Psoas muscle (tissue), 8 donors: ENCODE data around the gene COL8A1. TPM values are rescaled to one million over a fixed set of nuclear protein-coding genes. Genes with fewer than 3 reads are reported as not detected.

Experiments
- ATAC-seq, 4 donors: fragments of 200-7000 bp; cut with Tn5 transposase; one replicate each; pipeline ENCODE4 v1.9.1; 2020; ENCODE audit warnings: moderate library complexity in 3 of 4, mild to moderate bottlenecking in 2 of 4
- DNase-seq, 2 donors: peaks; one replicate each; pipeline ENCODE4 v3.0.0-alpha.2; 2020
- H3K27ac ChIP-seq: fragments of 200-600 bp; one replicate; pipeline ENCODE4 v1.8.0; 2022
- H3K27me3 ChIP-seq, 3 donors: fragments of 200-600 bp in 1 of 3; one replicate each; pipeline versions ENCODE4 v1.6.1 to v1.8.0; 2013 to 2022; ENCODE audit warnings: low read length in 2 of 3, mild to moderate bottlenecking in 2 of 3, moderate library complexity in 1 of 3; ENCODE audit not compliant: insufficient read depth in 3 of 3
- H3K36me3 ChIP-seq, 2 donors: fragments of 200-600 bp in 1 of 2; one replicate each; pipeline versions ENCODE4 v1.6.1 to v1.8.0; 2013 to 2022; ENCODE audit warnings: low read depth in 1 of 2, mild to moderate bottlenecking in 1 of 2, moderate library complexity in 1 of 2; ENCODE audit not compliant: insufficient read depth in 1 of 2
- H3K4me1 ChIP-seq: fragments of 200-600 bp; one replicate; pipeline ENCODE4 v1.8.0; 2022
- H3K4me3 ChIP-seq: fragments of 200-600 bp; one replicate; pipeline ENCODE4 v1.8.0; 2022; ENCODE audit warnings: mild to moderate bottlenecking
- H3K9me3 ChIP-seq: fragments of 200-600 bp; one replicate; pipeline ENCODE4 v1.8.0; 2022
- CTCF ChIP-seq: fragments of 200-600 bp; IDR thresholded peaks from one replicate; pipeline ENCODE4 v1.8.0; 2022; ENCODE audit warnings: antibody characterized with exemption
- WGBS, 3 donors: extraction: QIAGEN DNeasy Blood & Tissue Kit; methylation state at CpG; one replicate each; pipeline versions ENCODE4 v1.1.6 to v1.1.7; 2013; 5-methylcytosine and 5-hydroxymethylcytosine counted together
- intact Hi-C, 2 donors: fragments of 100-400 bp; cut with DNase I; formaldehyde crosslinking; loops; one replicate each; pipeline versions ENCODE4 v1.11.0 to v1.14.2; 2022
- polyA plus RNA-seq, 3 donors: library from polyadenylated mRNA; stranded (reverse); fragments of 200-250 nt; gene quantifications; one replicate each; pipeline ENCODE4 v1.2.3, GENCODE V29; 2013
- total RNA-seq, 4 donors: library from RNA; stranded (reverse); fragmentation: NEBNext Ultra II Directional in 2 of 4; extraction: Animal tissue kit (Norgen Biotek cat#: 25700) in 2 of 4; gene quantifications; one replicate each; pipeline versions ENCODE4 v1.2.1 to v1.2.4, GENCODE V29; 2021 to 2023
- donor health status: healthy with polysubstance abuse.
- donor health status: DM: no; HTN: no; CAD: no; lungs with moderate emphysema.
- donor health status: Bipolar disorder and iron deficiency.
- donor health status: healthy.
- donor health status: DM: yes; HTN: yes; CAD: no.
- donor health status: DM: no; HTN: no; CAD: no.
- donor health status: DM: no; HTN: no; CAD: no.
- donor health status: DM: yes; HTN: yes; CAD: no.

Gene COL8A1
- total and polyA plus RNA-seq, 7 donors: 1.2 to 11.3 (median 2.3) TPM

- no peak overlapping the region for H3K27ac ChIP-seq
- no peak overlapping the region for H3K4me3 ChIP-seq
- H3K27me3 ChIP-seq: no peaks in the 10 kb centered on the region
- intact Hi-C loops: no loop called here
- TF ChIP-seq CTCF: no peak
- H3K9me3 ChIP-seq: no peaks in the 10 kb centered on the region
- DNase-seq (no peak), ATAC-seq (no peak)
- H3K36me3 ChIP-seq: no peaks in the 10 kb centered on the region
- WGBS, 3 donors: 85 to 94% (median 87%) methylated on average over 2 of the region's 2 CpGs
- no peaks in the 10 kb centered on the region for H3K4me1 ChIP-seq
Observed at GRCh38 chr3:99624496-99625236, 13.7 kb upstream of the COL8A1 start.

- no peak overlapping the region for H3K4me3 ChIP-seq
- DNase-seq (no peak), ATAC-seq (no peak)
- H3K27me3 ChIP-seq: peaks cover 0 to under 1% (median 0%) of the 10 kb centered on the region in 3 donors
- no peak overlapping the region for H3K27ac ChIP-seq
- no peaks in the 10 kb centered on the region for H3K36me3 ChIP-seq
- 56 to 89% (median 66%) methylated on average over 2 of the region's 2 CpGs for WGBS, 3 donors
- intact Hi-C loops: no loop called here
- no peaks in the 10 kb centered on the region for H3K9me3 ChIP-seq
- H3K4me1 ChIP-seq: no peaks in the 10 kb centered on the region
- no peak for TF ChIP-seq CTCF
Observed at GRCh38 chr3:99625237-99625622, 13.2 kb upstream of the COL8A1 start.

DNA sequence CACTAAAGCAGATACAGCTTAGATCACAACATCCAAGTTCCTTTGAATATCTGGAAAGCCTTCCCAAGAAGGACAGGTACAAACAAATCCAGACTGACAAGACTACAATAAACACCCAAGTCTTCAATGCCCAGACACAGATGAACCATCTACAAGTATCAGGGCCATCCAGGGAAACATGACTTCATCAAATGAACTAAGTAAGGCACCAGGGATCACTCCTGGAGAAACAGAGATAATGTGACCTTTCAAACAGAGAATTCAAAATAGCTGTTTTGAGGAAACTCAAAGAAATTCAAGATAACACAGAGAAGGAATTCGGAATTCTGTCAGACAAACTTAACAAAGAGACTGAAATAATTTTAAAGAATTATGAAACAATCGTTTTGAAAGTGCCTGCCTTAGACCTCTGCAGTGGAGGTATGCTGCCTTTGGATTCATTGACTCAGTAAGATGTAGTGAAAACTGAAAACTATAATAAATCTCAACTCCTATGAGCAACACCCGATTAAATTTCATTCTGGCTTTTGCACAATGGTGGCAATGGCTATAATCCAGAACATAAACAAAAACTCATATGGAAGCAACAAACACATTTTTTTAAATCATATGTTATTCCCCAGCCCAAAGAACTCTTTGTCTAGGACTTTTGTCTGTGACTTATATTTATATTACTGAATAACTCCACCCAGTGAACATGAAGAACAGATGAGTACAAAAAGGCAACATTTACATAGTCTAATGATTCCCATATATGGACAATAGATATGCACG, 12.6 kb upstream of the COL8A1 start:
- no peaks in the 10 kb centered on the region for H3K36me3 ChIP-seq
- no peaks in the 10 kb centered on the region for H3K9me3 ChIP-seq
- H3K4me3 ChIP-seq: no peak overlapping the region
- WGBS, 3 donors: 70 to 75% (median 72%) methylated on average over 4 of the region's 4 CpGs
- DNase-seq (no peak), ATAC-seq (no peak)
- TF ChIP-seq CTCF: no peak
- H3K27ac ChIP-seq: no peak overlapping the region
- intact Hi-C loops: no loop called here
- H3K27me3 ChIP-seq: peaks cover 0 to 6% (median 0%) of the 10 kb centered on the region in 3 donors
- H3K4me1 ChIP-seq: no peaks in the 10 kb centered on the region

DNA sequence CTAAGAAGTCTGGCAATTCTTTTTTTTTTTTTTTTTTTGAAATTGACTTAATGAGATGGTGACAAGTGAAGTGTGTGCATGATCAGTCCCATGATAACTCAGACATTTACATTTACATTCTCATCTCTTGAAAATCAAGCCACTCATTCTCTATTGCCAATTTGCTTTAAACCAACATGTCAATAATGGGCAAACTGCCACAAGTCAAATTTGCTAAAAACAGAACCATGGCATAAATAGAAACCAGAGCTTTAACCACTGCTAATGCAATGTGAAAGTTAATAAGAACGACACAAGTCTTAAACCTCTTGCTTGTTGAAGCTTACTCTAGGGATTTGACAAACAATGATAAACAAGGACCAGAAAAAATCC, 12.0 kb upstream of the COL8A1 start:
- DNase-seq (no peak), ATAC-seq (no peak)
- no peaks in the 10 kb centered on the region for H3K36me3 ChIP-seq
- WGBS, 3 donors: 49 to 64% (median 56%) methylated on average over 1 of the region's 1 CpG
- no peak overlapping the region for H3K4me3 ChIP-seq
- no peaks in the 10 kb centered on the region for H3K4me1 ChIP-seq
- peaks cover 0 to 6% (median 0%) of the 10 kb centered on the region in 3 donors for H3K27me3 ChIP-seq
- intact Hi-C loops: no loop called here
- no peak overlapping the region for H3K27ac ChIP-seq
- no peak for TF ChIP-seq CTCF
- no peaks in the 10 kb centered on the region for H3K9me3 ChIP-seq
